ENCODE results near the gene ROCK2.

DNA sequence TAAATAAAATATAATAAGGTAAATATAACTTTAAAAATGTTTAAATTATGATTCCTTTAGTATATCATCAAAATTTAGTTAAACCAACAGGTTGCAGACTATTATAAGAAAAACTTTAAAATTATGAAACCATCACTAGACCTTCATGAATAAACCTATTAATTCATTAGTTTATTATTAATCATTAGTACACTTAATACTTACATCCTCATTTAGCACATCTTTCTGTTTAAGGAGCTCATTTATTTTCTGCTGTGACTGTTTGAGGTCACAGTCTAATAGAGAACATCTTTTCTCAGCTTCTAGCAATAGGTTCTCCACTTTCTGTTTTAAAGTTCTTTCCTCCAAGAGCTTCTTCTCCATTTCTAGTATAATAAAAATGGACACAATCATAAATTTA lies 136.4 kb downstream of the ROCK2 start:
- TF ChIP-seq, protein P1, sequence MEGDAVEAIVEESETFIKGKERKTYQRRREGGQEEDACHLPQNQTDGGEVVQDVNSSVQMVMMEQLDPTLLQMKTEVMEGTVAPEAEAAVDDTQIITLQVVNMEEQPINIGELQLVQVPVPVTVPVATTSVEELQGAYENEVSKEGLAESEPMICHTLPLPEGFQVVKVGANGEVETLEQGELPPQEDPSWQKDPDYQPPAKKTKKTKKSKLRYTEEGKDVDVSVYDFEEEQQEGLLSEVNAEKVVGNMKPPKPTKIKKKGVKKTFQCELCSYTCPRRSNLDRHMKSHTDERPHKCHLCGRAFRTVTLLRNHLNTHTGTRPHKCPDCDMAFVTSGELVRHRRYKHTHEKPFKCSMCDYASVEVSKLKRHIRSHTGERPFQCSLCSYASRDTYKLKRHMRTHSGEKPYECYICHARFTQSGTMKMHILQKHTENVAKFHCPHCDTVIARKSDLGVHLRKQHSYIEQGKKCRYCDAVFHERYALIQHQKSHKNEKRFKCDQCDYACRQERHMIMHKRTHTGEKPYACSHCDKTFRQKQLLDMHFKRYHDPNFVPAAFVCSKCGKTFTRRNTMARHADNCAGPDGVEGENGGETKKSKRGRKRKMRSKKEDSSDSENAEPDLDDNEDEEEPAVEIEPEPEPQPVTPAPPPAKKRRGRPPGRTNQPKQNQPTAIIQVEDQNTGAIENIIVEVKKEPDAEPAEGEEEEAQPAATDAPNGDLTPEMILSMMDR (optimal IDR thresholded peaks at IDR 0.05 in 1 of 3, IDR thresholded peaks at IDR 0.05 in 1 of 3, conservative IDR thresholded peaks at IDR 0.05 in 1 of 3; ENCODE audit: extremely low read depth in 1 of 3, insufficient read depth in 2 of 3, low read length in 3 of 3): no peak
- TF ChIP-seq EZH2 (IDR thresholded peaks at IDR 0.05; ENCODE audit: low read length): no peak
